GM18907 (cell line): ENCODE results near the gene UBN1.
"Not testable (repeated sequence)": the region's sequence is repeated elsewhere in the genome, so short reads cannot be mapped to it uniquely, and the experiment has no call there.

ENCODE experiments used
- ATAC-seq: cut with Tn5 transposase; IDR thresholded peaks from one replicate; pipeline ENCODE4 v1.9.1; 2021; ENCODE audit warnings: mild to moderate bottlenecking, moderate library complexity; ENCODE audit not compliant: unreplicated experiment

UBN1 gene

DNA sequence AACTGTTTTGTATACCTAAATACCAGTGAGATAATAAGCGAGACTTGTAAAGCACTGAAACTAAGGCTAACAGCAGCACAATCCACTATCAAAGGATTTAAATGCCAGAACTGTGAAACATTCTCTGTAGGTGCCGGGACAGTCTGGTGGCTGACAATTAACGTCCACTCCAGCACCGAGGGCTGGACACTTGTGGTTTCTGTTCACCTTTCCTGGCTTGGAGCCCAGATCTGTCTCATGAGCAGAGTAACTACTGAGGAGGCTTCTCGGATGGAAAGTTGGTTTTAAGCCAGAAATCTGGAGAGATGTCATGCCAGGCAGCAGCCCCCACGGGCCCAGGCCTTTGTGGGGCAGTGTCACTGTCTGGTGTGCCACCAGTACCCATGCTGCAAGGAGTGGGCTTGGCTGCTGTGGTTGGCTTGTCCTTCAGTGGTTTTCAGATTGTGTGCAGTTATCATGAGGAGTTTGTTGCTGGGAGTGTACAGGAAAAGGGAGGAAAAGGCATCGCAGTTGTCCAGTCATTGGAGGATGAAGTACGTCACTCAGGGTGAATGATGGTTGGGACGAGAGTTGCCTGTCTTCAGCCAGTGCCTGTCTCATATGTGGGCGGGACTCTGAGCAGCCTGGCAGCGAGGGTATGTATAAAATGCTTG, 35.5 kb downstream of the UBN1 start:
- no peak for ATAC-seq

DNA sequence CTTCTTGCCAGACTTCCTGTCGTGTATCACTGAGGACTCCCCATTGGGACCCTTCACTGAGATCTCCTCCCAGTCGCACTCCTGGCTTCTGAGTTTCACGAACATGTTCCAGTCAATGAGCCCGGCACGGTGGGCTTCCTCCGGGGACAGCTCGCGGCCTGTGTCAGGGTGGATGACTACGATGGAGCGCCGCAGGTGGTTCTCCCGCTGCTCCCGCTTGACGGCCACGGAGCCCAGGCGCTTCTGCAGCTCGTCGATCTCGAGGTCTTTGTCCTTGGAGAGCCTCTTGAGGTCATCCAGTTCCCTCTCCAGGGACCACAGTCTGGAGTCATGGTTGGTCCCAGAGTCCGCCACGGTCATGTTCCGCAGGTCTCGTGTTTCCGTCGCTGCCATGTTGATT, 36.2 kb downstream of the UBN1 start:
- ATAC-seq = no peak

GRCh38 chr16:4884209-4884608, 36.9 kb downstream of the UBN1 start:
- ATAC-seq = no peak

GRCh38 chr16:4884972-4885874, 37.9 kb downstream of the UBN1 start:
- no peak for ATAC-seq

- ATAC-seq = no peak
These were observed 38.9 kb downstream of the UBN1 start for GRCh38 chr16:4886151-4886550.

GRCh38 chr16:4888428-4889135, 41.3 kb downstream of the UBN1 start:
- no peak for ATAC-seq

DNA sequence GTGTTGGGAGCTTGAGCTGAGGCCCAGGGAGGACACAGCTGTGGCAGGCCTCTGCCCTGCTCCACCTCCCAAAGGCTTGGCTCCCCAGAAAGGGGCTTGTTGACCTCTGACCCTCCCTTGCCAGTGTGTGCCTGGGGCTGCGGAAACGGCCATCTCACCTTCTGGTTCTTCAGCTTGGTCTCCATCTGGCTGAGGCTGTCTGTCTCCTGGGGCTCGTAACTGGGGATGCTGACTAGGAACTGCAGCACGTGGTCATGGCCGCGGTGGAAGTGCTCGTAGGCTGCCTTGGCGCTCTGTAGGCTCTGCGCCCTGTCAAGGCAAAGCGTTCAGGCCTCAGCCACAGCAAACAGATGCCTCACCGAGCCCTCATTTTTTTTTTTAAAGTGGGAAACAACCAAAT, 42.7 kb downstream of the UBN1 start:
- no peak for ATAC-seq

DNA sequence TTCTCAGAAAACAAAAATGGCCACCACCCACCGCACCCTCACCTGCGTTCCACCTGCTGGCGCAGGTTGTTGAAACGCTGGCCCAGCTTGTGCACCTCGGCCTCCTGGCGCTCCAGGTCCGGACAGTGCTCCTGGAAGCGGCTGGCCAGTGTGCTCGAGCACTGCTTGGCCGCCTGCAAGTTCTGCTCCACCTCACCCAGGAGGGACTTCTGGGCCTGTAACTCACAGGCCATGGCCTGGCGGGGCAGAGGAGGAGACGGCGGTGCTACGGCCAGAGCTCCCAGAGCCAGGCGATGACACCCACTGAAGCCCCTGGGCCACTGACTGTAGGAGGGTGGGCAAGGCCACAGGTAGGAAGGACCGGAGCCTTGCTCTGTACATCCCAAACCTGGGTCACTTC, 43.4 kb downstream of the UBN1 start:
- no peak for ATAC-seq

GRCh38 chr16:4891097-4891885, 44.0 kb downstream of the UBN1 start:
- no peak for ATAC-seq

DNA sequence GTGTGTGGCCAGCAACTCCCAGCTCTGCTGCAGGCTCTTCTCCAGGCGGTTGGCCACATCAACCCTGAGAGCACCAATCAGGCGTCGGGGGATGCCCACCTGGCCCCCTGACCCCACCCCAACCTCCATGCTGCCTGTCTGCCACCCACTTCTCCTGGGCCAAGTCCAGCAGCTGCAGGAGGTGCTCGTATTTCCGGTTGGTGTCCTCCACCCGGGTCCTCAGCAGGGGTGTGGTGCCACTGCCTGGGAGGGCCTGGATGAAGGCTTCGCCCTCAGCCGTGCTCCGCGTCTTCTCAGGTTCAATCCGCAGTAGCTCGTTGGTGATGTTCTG, 44.6 kb downstream of the UBN1 start:
- no peak for ATAC-seq

DNA sequence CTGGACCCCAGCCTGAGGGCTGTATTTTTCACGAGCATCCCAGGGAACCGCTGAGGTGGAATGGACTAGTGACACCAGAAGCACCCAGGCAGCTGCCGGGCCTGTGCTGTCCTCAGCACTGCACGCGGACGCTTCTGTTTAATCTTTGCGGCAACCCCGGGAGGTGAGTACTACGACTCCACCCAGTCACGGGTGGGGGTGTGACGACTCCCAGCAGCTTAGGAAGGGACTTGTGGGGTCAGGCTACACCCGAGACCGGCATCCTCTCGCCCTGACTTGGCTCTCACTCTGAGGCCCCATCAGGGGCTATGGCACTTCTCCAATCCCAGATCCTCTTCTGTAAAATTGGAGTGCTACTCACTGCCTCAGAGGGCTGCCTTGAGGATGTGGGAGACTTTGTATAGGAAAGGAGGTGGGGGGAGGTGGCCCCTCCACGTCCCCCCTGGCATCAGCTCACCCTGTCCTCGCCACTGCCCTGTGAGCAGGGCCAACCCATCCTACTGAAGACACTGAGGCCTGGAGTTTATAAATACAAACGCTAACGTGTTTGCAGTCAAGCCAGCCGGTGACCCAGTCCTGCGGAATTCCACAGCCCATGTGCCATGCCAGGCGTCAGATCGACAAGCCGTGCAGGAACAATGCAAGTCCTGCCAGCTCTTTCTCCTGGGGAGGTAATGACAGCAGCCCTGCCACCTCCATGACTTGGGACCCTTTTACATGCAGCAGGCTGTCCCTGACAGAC, 45.3 kb downstream of the UBN1 start:
- ATAC-seq = no peak

- ATAC-seq = no peak
These were observed 46.0 kb downstream of the UBN1 start for GRCh38 chr16:4893103-4893862.

DNA sequence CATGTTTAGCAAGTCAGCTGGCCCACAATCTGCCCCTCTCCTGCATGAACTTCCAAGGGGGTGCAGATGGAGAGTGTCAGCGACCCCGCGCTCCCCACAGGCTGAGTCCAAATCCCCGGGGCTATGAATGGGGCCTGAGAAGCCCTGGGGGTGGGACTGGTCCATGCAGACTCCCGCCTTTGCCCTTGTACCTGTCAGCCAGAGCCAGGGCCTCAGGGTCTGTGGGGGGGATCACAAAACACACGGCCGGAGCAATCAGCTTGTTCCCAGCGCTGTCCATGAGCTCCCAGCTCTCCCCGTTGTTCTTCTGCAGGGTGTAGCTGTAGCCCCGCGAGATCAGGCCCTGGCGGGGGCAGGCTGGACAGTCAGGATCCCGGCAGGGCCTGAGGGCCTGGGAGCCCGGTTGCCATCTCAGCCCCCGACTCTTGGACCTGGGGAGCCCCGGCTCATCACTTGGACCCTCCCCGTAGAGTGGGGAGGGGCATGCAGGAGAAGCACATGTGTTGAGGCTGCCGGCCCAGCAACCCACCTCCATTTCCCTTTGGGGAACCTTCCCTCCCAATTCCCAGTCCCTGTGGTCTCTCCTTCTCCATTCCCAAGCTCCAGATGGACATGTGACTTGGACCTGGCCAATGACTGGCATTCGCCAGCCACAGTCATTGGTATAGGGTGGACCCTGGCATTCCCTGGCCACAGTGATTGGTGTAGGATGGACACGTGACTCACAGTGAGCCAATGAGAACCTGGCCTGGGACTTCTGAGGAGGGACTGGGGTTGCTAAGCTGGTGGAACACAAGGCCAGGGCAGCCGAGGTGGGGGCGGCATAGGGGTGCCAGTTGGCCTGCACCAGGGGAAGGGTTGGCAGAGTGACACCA, 47.2 kb downstream of the UBN1 start:
- ATAC-seq = no peak

GRCh38 chr16:4895366-4895765, 48.1 kb downstream of the UBN1 start:
- no peak for ATAC-seq

DNA sequence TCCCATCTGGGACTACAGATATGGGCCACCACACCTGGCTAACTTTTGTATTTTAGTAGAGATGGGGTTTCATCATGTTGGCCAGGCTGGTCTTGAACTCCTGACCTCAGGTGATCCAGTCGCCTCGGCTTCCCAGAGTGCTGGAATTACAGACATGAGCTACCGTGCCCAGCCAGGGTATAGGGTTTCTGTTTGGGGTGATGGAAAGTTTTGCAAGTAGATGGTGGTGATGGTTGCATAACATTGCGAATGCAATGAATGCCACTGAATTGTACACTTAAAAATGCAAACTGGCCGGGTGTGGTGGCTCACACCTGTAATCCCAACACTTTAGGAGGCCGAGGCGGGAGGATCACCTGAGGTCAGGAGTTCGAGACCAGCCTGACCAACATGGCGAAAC, 49.5 kb downstream of the UBN1 start:
- ATAC-seq = not testable (repeated sequence)

- no peak for ATAC-seq
These were observed 50.0 kb downstream of the UBN1 start for GRCh38 chr16:4897328-4897727.

DNA sequence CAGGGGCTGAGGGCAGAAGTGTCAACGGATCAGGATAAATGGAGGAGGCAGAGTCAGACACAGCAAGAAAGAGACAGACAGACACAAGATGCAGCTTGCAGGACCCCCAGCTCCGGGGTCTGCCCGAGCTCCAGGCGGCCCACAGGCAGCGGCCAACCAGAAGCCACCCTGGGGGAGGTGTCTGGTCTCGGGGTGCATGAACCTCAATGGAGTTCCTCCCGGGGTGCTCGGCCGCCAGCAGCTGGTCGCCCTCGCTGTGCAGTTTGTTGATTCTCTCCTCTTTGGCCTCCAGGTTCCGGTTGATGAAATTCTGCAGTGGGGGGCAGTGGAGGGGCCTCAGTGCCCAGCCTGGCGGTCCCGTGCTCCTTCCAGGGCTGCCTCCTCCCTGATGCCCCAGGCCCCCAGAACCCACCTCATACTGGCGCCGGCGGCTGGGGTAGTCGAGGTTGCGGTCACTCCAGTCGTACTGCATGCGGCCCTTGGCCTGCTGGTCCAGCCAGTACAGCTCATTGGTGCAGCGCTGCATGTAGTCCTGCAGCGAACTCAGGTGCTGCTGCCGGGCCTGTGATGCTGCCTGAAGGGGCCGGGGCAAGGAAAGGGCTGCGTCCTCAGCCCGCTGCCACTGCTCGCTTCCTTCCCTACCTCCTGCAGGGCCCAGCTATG, 51.7 kb downstream of the UBN1 start:
- ATAC-seq = no peak

DNA sequence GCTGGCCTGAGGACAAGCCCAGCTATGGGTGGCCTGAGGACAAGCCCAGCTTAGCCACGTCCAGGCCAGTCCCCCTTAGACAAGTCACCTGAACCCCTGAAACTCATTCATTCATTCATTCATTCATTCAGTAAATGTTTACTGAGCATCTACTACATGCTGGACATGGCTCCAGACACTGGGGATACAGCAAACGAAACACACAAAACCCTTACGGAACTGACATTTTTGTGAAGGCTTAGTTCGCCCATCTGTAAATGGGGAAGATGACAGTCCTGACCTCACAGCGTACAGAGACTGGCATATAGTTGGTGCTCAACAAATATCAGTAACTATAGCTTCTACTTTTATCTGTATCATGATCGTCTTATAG, 52.2 kb downstream of the UBN1 start:
- ATAC-seq = no peak
